ACHN (cell line): ENCODE data around the gene TSTD2.

ENCODE experiments used
- DNase-seq: peaks from one replicate; pipeline ENCODE4 v3.0.0-alpha.2; 2015
- in situ Hi-C: cut with HindIII; loops from 2 replicates; pipeline ENCODE4 v1.10.0; 2017; ENCODE audit warnings: low sequenced_read_pairs, low pct_ligation_motif_present, low pct_unique_long_range_greater_than_20kb

TSTD2 gene

DNA sequence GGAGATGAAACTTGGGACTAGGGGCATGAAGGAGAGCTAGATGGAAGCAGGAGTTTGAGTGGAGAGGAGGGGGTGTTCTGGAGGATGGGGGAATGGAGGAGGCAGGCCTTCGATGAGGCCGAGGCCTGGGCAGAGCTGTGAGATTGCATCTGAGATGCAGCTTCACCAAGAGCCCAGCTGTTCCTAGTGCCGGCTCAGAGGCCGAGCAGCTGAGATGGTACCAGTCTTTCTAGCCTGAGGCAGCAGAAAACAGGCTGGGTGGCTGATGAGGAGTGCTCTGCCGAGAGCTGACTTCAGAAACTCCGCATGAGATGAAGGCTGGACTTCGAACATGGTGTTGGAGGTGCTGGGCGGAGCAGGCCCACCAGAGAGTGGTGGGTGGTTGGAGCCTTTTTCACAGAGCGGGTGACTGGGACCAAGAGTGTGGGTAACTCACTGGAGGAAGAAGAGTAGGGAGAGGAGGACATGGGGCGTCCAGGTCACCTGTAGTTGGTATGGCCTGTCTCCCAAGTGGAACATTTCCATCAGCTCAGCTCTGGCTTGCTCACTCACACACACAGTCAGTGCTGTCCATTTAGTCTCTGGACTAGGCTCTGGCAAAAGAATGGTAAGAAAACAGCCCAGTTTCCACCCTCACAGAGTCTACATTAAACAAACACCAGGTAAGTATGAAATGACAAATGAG lies 77.0 kb downstream of the TSTD2 start:
- in situ Hi-C loops, result no loop called here
- DNase-seq, result no peak

DNA sequence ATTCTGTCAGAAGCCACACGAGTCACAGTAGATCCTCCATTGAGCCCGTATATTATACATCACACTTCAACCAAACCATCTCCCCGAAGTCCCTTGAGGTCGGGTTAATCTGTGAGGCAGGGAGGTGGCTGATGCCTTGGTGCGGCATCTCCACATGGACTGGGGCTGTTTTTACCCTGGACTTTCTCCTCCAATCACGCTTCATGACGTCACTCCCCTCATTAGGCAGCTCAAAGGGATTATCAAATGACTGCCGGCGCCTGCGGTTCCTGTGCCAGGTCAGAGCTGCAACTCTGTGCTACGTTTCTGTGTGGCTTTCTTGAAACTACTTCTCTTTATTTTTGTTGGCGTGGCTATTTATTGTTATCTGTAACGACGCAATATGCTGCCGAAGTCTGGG lies 78.0 kb downstream of the TSTD2 start:
- no peak for DNase-seq
- in situ Hi-C loops, result no loop called here

DNA sequence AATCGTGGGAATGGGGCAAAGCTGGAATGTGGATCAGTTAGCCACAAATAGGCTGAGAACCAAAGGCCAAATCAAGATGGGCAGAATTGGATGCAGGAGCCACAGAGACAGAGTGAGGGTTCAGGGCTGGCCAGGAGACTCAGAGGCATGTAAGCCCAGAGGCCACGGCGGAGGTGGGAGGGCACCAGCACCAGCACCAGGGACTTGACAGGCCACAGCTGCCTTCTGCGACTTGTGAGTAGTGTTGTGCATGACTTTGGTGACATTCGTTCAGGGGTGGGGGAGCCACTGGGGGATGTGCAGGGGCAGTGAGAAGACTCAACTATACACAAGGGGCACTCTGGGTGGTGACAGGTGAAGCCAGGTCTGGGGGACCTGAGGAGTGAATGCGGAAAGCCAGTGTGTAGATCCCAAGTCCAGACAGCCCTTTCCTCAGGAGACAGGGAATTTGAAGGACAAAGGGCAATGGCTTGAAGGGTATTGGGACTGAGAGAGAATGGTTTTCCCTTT lies 78.5 kb downstream of the TSTD2 start:
- DNase-seq, result no peak
- in situ Hi-C loops, result no loop called here

DNA sequence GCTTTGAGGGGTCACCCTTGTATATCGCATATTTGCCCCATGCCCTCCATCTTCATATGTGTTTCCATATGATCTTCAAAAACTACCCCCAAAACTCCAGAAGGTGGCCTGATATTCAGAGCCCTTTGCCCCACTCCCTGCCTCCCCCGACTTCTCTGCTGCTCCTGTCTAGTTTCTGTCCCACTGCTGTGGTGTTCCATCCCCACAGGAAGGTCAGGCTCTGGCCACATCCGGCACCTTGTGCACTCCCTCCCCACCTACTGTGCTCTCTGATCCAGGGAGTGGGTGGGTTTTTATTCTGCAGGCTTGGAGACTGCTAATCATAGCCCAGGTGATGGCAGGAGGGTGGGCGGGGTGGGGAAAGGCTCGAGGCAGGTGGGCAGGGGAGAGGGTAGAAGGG lies 79.3 kb downstream of the TSTD2 start:
- in situ Hi-C loops, result no loop called here
- no peak for DNase-seq

DNA sequence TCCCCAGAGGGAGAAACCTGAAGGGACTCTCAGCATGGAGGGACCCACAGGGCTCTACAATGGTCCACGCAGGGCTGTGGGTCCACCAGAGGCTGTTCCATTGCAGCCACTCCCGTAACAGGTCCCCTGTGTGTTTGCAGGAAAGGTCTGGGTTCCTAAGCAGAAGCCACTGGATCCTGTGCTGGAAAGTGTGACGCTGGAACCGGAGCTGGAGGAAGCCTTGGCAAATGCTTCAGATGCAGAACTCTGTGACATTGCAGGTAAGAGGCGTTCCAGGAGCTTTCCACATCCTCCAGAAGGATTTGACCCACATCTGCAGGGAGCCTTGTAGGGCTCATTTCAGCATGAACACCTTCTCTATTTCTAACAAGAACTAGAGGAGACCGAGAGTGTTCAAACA lies 80.0 kb downstream of the TSTD2 start:
- in situ Hi-C loops, result no loop called here
- no peak for DNase-seq

DNA sequence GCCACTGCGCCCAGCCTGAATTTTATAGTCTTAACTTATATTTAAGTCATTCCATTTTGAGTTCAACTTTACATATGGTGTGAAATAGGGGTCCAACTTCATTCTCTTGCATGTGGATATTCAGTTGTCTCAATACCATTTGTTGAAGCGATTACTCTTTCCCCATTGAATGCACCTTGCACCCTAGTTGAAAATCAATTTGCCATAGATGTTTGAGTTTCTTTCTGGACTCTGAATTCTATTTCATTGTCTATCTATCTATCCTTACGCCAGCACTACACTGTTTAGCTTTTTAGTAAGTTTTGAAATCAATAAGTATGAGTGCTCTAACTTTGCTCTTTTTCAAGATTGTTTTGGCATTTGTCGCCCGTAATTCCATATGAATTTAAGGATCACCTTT lies 81.9 kb downstream of the TSTD2 start:
- DNase-seq, result no peak
- in situ Hi-C loops, result no loop called here

DNA sequence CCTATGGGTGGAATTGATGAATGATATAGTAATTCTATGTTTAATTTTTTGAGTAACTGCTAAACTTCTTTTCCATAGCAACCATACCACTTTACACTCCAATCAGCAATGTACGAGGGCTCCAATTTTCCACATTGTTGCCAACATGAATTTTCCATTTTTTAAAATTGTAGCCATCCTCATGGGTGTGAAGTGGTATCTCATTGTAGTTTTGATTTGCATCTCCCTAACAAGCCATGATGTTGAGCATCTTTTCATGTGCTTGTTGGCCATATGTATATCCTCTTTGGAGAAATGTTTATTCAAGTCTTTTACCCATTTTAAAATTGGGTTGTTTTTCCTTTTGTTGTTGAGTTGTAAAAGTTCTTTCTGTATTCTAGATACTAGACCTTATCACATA lies 82.8 kb downstream of the TSTD2 start:
- in situ Hi-C loops, result no loop called here
- no peak for DNase-seq
